Kidney epithelial cell (primary cell): ENCODE measurements around the gene NEDD9. TPM values are rescaled to one million over a fixed set of nuclear protein-coding genes. Genes with fewer than 3 reads are reported as not detected.

ENCODE experiments used
- DNase-seq: peaks from one replicate; pipeline ENCODE4 v3.0.0-alpha.2; 2010; ENCODE audit warnings: low read depth
- H3K27me3 ChIP-seq: 2 replicates; pipeline ENCODE4 v1.6.0; 2011; ENCODE audit warnings: low read length; ENCODE audit not compliant: control insufficient read depth, insufficient read depth
- H3K36me3 ChIP-seq: 2 replicates; pipeline ENCODE4 v1.5.1; 2011; ENCODE audit warnings: low read length; ENCODE audit not compliant: control insufficient read depth, insufficient read depth
- H3K4me3 ChIP-seq: 2 replicates; pipeline ENCODE4 v1.5.1; 2011; ENCODE audit warnings: low read depth, mild to moderate bottlenecking, control low read depth, low read length
- CTCF ChIP-seq: IDR thresholded peaks from 2 replicates; pipeline ENCODE4 v1.5.1; 2011; ENCODE audit warnings: mild to moderate bottlenecking, moderate library complexity, low read length, control low read depth, inconsistent platforms; ENCODE audit not compliant: insufficient read depth, poor library complexity, severe bottlenecking
- total RNA-seq: library from RNA; depleted of rRNA; stranded (reverse); fragments of >200 nt; gene quantifications from 2 replicates; pipeline ENCODE4 v1.2.3, GENCODE V29; 2015

The NEDD9 gene
- total RNA-seq, 1 donor from 2014 or later, result 48.3 TPM

- no peak overlapping the region for H3K4me3 ChIP-seq
- DNase-seq, result no peak
- H3K27me3 ChIP-seq, result no peaks in the 10 kb centered on the region
- no peak for TF ChIP-seq CTCF
- H3K36me3 ChIP-seq, result peaks cover 7% of the 10 kb centered on the region
Observed at GRCh38 chr6:11185204-11185842, 47.1 kb downstream of the NEDD9 start.

GRCh38 chr6:11183761-11184362, 48.6 kb downstream of the NEDD9 start:
- Histone ChIP-seq H3K27me3 (no peaks in the 10 kb centered on the region), H3K36me3 (peaks cover 2% of the 10 kb centered on the region), H3K4me3 (no peak overlapping the region)
- DNase-seq, result no peak
- TF ChIP-seq CTCF, result no peak

GRCh38 chr6:11181478-11182136, 50.9 kb downstream of the NEDD9 start:
- TF ChIP-seq CTCF, result no peak
- peaks cover 1% of the 10 kb centered on the region for H3K36me3 ChIP-seq
- H3K27me3 ChIP-seq, result no peaks in the 10 kb centered on the region
- no peak for DNase-seq
- H3K4me3 ChIP-seq, result no peak overlapping the region

GRCh38 chr6:11179419-11180202, 52.9 kb downstream of the NEDD9 start:
- DNase-seq, result no peak
- no peaks in the 10 kb centered on the region for H3K36me3 ChIP-seq
- no peak overlapping the region for H3K4me3 ChIP-seq
- H3K27me3 ChIP-seq, result no peaks in the 10 kb centered on the region
- TF ChIP-seq CTCF, result no peak

- Histone ChIP-seq H3K4me3 (no peak overlapping the region), H3K27me3 (no peaks in the 10 kb centered on the region), H3K36me3 (no peaks in the 10 kb centered on the region)
- TF ChIP-seq CTCF, result no peak
- no peak for DNase-seq
Observed at GRCh38 chr6:11179088-11179418, 53.4 kb downstream of the NEDD9 start.
